ENCODE results near the gene ZEB1.

DNA sequence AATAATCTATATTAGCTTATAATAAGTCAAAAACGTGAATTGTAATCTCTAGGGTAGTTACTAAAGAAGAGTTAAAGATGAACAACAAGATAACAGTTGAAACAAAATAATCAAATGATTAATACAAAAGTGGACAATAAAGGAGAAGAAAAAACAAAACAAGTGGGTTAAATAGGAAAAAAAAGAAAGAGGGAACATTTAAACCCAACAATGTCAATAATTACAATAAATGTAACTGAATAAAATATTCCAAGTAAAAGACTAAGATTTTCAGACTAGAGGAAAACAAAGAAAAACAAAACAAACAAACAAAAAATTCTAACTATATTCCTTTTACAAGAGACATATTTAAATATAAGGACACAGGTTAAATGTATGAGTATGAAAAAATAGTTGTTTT, 38.0 kb upstream of the ZEB1 start:
- no peak for TF ChIP-seq CTCF (IDR thresholded peaks at IDR 0.05)
- no peak for TF ChIP-seq POLR2A (IDR thresholded peaks at IDR 0.05)
- TF ChIP-seq EP300 (IDR thresholded peaks at IDR 0.05; ENCODE audit: low read depth): no peak
- no peak for TF ChIP-seq POLR2AphosphoS5 (IDR thresholded peaks at IDR 0.05)

All from transverse colon (tissue), 4 donors.